Caco-2 (cell line): ENCODE data around the gene FIBCD1. TPM values are rescaled to one million over a fixed set of nuclear protein-coding genes. Genes with fewer than 3 reads are reported as not detected.

Source experiments
- BruUV-seq: library from RNA; stranded (reverse); fragments of 400-500 nt; replicated peaks from 2 replicates; lab custom pipeline; 2021; lab: Mats Ljungman, UMichigan
- CTCF ChIA-PET: fragments of 300-600 bp; sonication (Branson Sonifier 250); formaldehyde crosslinking; loops from one replicate; lab custom pipeline; 2022; ENCODE audit warnings: antibody characterized with exemption; lab: Charles Lee
- POLR2A ChIA-PET: fragments of 300-600 bp; sonication (Branson Sonifier 250); formaldehyde crosslinking; loops from one replicate; lab custom pipeline; 2022; ENCODE audit warnings: antibody characterized with exemption; lab: Charles Lee
- DNase-seq, 2 experiments: peaks; one replicate each; pipeline versions ENCODE4 v3.0.0 to v3.0.0-alpha.2; 2020 to 2022
- H3K27me3 ChIP-seq: replicated peaks from 2 replicates; pipeline ENCODE4 v1.6.0; 2011; ENCODE audit warnings: low read length; ENCODE audit not compliant: control insufficient read depth, insufficient read depth
- H3K36me3 ChIP-seq: 2 replicates; pipeline ENCODE4 v1.5.1; 2011; ENCODE audit warnings: low read length; ENCODE audit not compliant: control insufficient read depth, insufficient read depth
- H3K4me1 ChIP-seq: fragments of 250-450 bp; sonication (Bioruptor Pico); 2 replicates; pipeline ENCODE4 v1.5.1; 2020; ENCODE audit warnings: mild to moderate bottlenecking
- H3K4me3 ChIP-seq: 2 replicates; pipeline ENCODE4 v1.5.1; 2011; ENCODE audit warnings: low read depth, mild to moderate bottlenecking, control low read depth, low read length
- H3K9me3 ChIP-seq: fragments of 250-450 bp; sonication (Bioruptor Pico); 2 replicates; pipeline ENCODE4 v1.5.1; 2020; ENCODE audit warnings: mild to moderate bottlenecking, moderate library complexity
- H3K27ac Mint-ChIP-seq: one replicate; pipeline ENCODE4 v1.8.0; 2022; ENCODE audit warnings: mixed read lengths; ENCODE audit not compliant: unreplicated experiment
- H3K27me3 Mint-ChIP-seq: one replicate; pipeline ENCODE4 v1.8.0; 2022; ENCODE audit warnings: mixed read lengths; ENCODE audit not compliant: insufficient read depth, unreplicated experiment
- H3K36me3 Mint-ChIP-seq: one replicate; pipeline ENCODE4 v1.8.0; 2022; ENCODE audit warnings: mild to moderate bottlenecking, mixed read lengths; ENCODE audit not compliant: insufficient read depth, unreplicated experiment
- H3K4me1 Mint-ChIP-seq: one replicate; pipeline ENCODE4 v1.8.0; 2022; ENCODE audit warnings: low read depth, mixed read lengths; ENCODE audit not compliant: unreplicated experiment
- H3K4me3 Mint-ChIP-seq: one replicate; pipeline ENCODE4 v1.8.0; 2022; ENCODE audit warnings: mild to moderate bottlenecking, moderate library complexity, mixed read lengths; ENCODE audit not compliant: unreplicated experiment
- H3K9me3 Mint-ChIP-seq: one replicate; pipeline ENCODE4 v1.8.0; 2022; ENCODE audit warnings: mixed read lengths; ENCODE audit not compliant: unreplicated experiment
- CTCF ChIP-seq, 2 experiments: fragments of 200-600 bp in 1 of 2; IDR thresholded peaks; 1 replicate in 1 of 2; 2 replicates in 1 of 2; pipeline versions ENCODE4 v1.5.1 to v1.8.0; 2011 to 2022; ENCODE audit warnings: antibody characterized with exemption in 1 of 2, control low read depth in 1 of 2, inconsistent platforms in 1 of 2, low read depth in 1 of 2, low read length in 1 of 2, mild to moderate bottlenecking in 1 of 2, moderate library complexity in 1 of 2; ENCODE audit not compliant: insufficient read depth in 1 of 2, severe bottlenecking in 1 of 2, unreplicated experiment in 1 of 2
- intact Hi-C: fragments of 100-400 bp; cut with micrococcal nuclease; formaldehyde crosslinking; loops from one replicate; pipeline ENCODE4 v1.10.0; 2022; ENCODE audit not compliant: unreplicated experiment
- total RNA-seq: library from RNA; stranded (reverse); gene quantifications from 2 replicates; pipeline ENCODE4 v1.2.3, GENCODE V29; 2022

The FIBCD1 gene
- total RNA-seq, 1 experiment from 2014 or later: not detected

GRCh38 chr9:130939405-130940026 lies 469 bp upstream of the FIBCD1 start:
- no peak for DNase-seq
- H3K4me1 Mint-ChIP-seq: peaks cover 14% of the 10 kb centered on the region
- H3K9me3 Mint-ChIP-seq: no peaks in the 10 kb centered on the region
- peak overlapping the region; percentile 41 for H3K4me3 ChIP-seq
- no peak overlapping the region for H3K27ac Mint-ChIP-seq
- H3K36me3 ChIP-seq: no peaks in the 10 kb centered on the region
- ChIA-PET CTCF (interaction anchor here (1.0 kb wide), 1 partner anchor 107 kb away, joined by 4 read pairs; no protein-coding TSS in a partner anchor), POLR2A (no interaction called here)
- peaks cover 1% of the 10 kb centered on the region; the same call in 1 of the 2 replicates for H3K27me3 ChIP-seq
- H3K36me3 Mint-ChIP-seq: peaks cover 6% of the 10 kb centered on the region
- no TSS peak for BruUV-seq
- peak in 1 of 2 experiments; percentile 8 for TF ChIP-seq CTCF (IDR thresholded peaks at IDR 0.05; ENCODE audit: insufficient read depth in 1 of 2, low read depth in 1 of 2, low read length in 1 of 2, severe bottlenecking in 1 of 2, unreplicated experiment in 1 of 2)
- peaks cover 29% of the 10 kb centered on the region for H3K27me3 Mint-ChIP-seq
- intact Hi-C loops: loop anchor here (5.0 kb wide), 3 partner anchors 108 to 227 kb away; no protein-coding TSS in a partner anchor
- no peaks in the 10 kb centered on the region for H3K9me3 ChIP-seq
- peak overlapping the region; percentile 14 for H3K4me3 Mint-ChIP-seq
- peaks cover 31% of the 10 kb centered on the region for H3K4me1 ChIP-seq

- Mint-ChIP-seq H3K27me3 (peaks cover 24% of the 10 kb centered on the region), H3K27ac (no peak overlapping the region), H3K4me1 (peaks cover 14% of the 10 kb centered on the region), H3K4me3 (peak overlapping the region; percentile 64), H3K9me3 (no peaks in the 10 kb centered on the region), H3K36me3 (peaks cover 6% of the 10 kb centered on the region)
- ChIA-PET CTCF (no interaction called here), POLR2A (no interaction called here)
- Histone ChIP-seq H3K9me3 (no peaks in the 10 kb centered on the region), H3K27me3 (peaks cover 1% of the 10 kb centered on the region; the same call in 1 of the 2 replicates), H3K4me3 (peak overlapping the region; percentile 41), H3K4me1 (peaks cover 32% of the 10 kb centered on the region), H3K36me3 (no peaks in the 10 kb centered on the region)
- BruUV-seq: no TSS peak
- intact Hi-C loops: no loop called here
- no peak for TF ChIP-seq CTCF (IDR thresholded peaks at IDR 0.05; ENCODE audit: insufficient read depth in 1 of 2, low read depth in 1 of 2, low read length in 1 of 2, severe bottlenecking in 1 of 2, unreplicated experiment in 1 of 2)
- no peak for DNase-seq
These were observed 829 bp downstream of the FIBCD1 start for GRCh38 chr9:130938184-130938651.

GRCh38 chr9:130937146-130938076 lies 1.6 kb downstream of the FIBCD1 start:
- peaks cover 35% of the 10 kb centered on the region for H3K4me1 ChIP-seq
- no peak overlapping the region for H3K4me3 ChIP-seq
- H3K27me3 ChIP-seq: peaks cover 1% of the 10 kb centered on the region; the same call in 1 of the 2 replicates
- Mint-ChIP-seq H3K27me3 (peaks cover 28% of the 10 kb centered on the region), H3K9me3 (no peaks in the 10 kb centered on the region), H3K4me3 (peak overlapping the region; percentile 64), H3K36me3 (peaks cover 6% of the 10 kb centered on the region), H3K4me1 (peaks cover 14% of the 10 kb centered on the region), H3K27ac (no peak overlapping the region)
- no peaks in the 10 kb centered on the region for H3K9me3 ChIP-seq
- POLR2A ChIA-PET: no interaction called here
- intact Hi-C loops: no loop called here
- CTCF ChIA-PET: interaction anchor here (0.9 kb wide), 1 partner anchor 61 kb away, joined by 3 read pairs; no protein-coding TSS in a partner anchor
- no TSS peak for BruUV-seq
- no peak for TF ChIP-seq CTCF (IDR thresholded peaks at IDR 0.05; ENCODE audit: insufficient read depth in 1 of 2, low read depth in 1 of 2, low read length in 1 of 2, severe bottlenecking in 1 of 2, unreplicated experiment in 1 of 2)
- DNase-seq: no peak
- H3K36me3 ChIP-seq: no peaks in the 10 kb centered on the region
